Osteoblast (primary cell): ENCODE data around the gene NSUN5. TPM values are rescaled to one million over a fixed set of nuclear protein-coding genes. Genes with fewer than 3 reads are reported as not detected.
"Not testable (repeated sequence)": the region's sequence is repeated elsewhere in the genome, so short reads cannot be mapped to it uniquely, and the experiment has no call there.

Experiments used
- DNase-seq: peaks from one replicate; pipeline ENCODE4 v3.0.0; 2011; ENCODE audit warnings: low spot score, mixed read lengths; ENCODE audit not compliant: insufficient read length; ENCODE audit errors: missing footprints
- H2AFZ ChIP-seq: 2 replicates; pipeline ENCODE4 v1.6.0; 2011; ENCODE audit warnings: mild to moderate bottlenecking, low read length
- H3K27ac ChIP-seq: 2 replicates; pipeline ENCODE4 v1.5.1; 2011; ENCODE audit warnings: mild to moderate bottlenecking, low read depth, low read length, moderate library complexity
- H3K27me3 ChIP-seq: 2 replicates; pipeline ENCODE4 v1.6.0; 2012; ENCODE audit warnings: mild to moderate bottlenecking, control low read depth, inconsistent platforms, low read length, moderate library complexity; ENCODE audit not compliant: insufficient read depth
- H3K36me3 ChIP-seq: 2 replicates; pipeline ENCODE4 v1.5.1; 2011; ENCODE audit warnings: mild to moderate bottlenecking, low read length, control low read depth, moderate library complexity; ENCODE audit not compliant: insufficient read depth
- H3K4me1 ChIP-seq: 2 replicates; pipeline ENCODE4 v1.5.1; 2011; ENCODE audit warnings: mild to moderate bottlenecking, low read length, control low read depth, moderate library complexity; ENCODE audit not compliant: insufficient read depth
- H3K4me2 ChIP-seq: 2 replicates; pipeline ENCODE4 v1.6.0; 2011; ENCODE audit warnings: mild to moderate bottlenecking, low read length; ENCODE audit not compliant: insufficient read depth
- H3K4me3 ChIP-seq: fragments of 200-600 bp; sonication (generic); 3 replicates; pipeline ENCODE4 v1.5.1; 2012; ENCODE audit warnings: mild to moderate bottlenecking, low read length, inconsistent platforms; ENCODE audit not compliant: insufficient read depth
- H3K79me2 ChIP-seq: 2 replicates; pipeline ENCODE4 v1.6.0; 2012; ENCODE audit warnings: mild to moderate bottlenecking, low read length, control low read depth, inconsistent platforms; ENCODE audit not compliant: insufficient read depth
- H3K9me3 ChIP-seq: 2 replicates; pipeline ENCODE4 v1.5.1; 2011; ENCODE audit warnings: low read depth, low read length, control low read depth
- H4K20me1 ChIP-seq: 2 replicates; pipeline ENCODE4 v1.6.0; 2012; ENCODE audit warnings: mild to moderate bottlenecking, low read length, control low read depth; ENCODE audit not compliant: insufficient read depth
- CTCF ChIP-seq: IDR thresholded peaks from 2 replicates; pipeline ENCODE4 v1.5.1; 2011; ENCODE audit warnings: mild to moderate bottlenecking, low read depth, low read length, moderate library complexity; ENCODE audit errors: extremely low read depth
- total RNA-seq: library from RNA; depleted of rRNA; stranded (reverse); fragments of >200 nt; gene quantifications from 2 replicates; pipeline ENCODE4 v1.2.3, GENCODE V29; 2012

The NSUN5 gene
- total RNA-seq, 1 donor, result 17.0 TPM

GRCh38 chr7:73303546-73303945 is 5.1 kb downstream of the NSUN5 start:
- H3K79me2 ChIP-seq, result peaks cover 2% of the 10 kb centered on the region
- H3K4me1 ChIP-seq, result peaks cover 2% of the 10 kb centered on the region
- no peak overlapping the region for H3K27ac ChIP-seq
- H4K20me1 ChIP-seq, result no peaks in the 10 kb centered on the region
- no peak overlapping the region for H3K4me3 ChIP-seq
- no peak for DNase-seq
- no peak for TF ChIP-seq CTCF
- no peak overlapping the region for H3K4me2 ChIP-seq
- H3K36me3 ChIP-seq, result peaks cover 8% of the 10 kb centered on the region
- H3K9me3 ChIP-seq, result no peaks in the 10 kb centered on the region
- no peak overlapping the region for H2AFZ ChIP-seq
- no peaks in the 10 kb centered on the region for H3K27me3 ChIP-seq

- not testable (repeated sequence) for H3K4me2 ChIP-seq, H3K36me3 ChIP-seq, H3K4me1 ChIP-seq, H4K20me1 ChIP-seq, H3K79me2 ChIP-seq, H3K4me3 ChIP-seq, H3K27ac ChIP-seq, H3K9me3 ChIP-seq, H2AFZ ChIP-seq, H3K27me3 ChIP-seq, DNase-seq
Measured at GRCh38 chr7:73302846-73303245, 5.8 kb downstream of the NSUN5 start.

GRCh38 chr7:73301108-73301507 is 7.5 kb downstream of the NSUN5 start:
- H3K4me2 ChIP-seq, DNase-seq, H3K27ac ChIP-seq, H4K20me1 ChIP-seq, H3K79me2 ChIP-seq, H3K27me3 ChIP-seq, H2AFZ ChIP-seq, H3K9me3 ChIP-seq, H3K4me3 ChIP-seq, H3K4me1 ChIP-seq, H3K36me3 ChIP-seq: not testable (repeated sequence)

GRCh38 chr7:73299812-73300211 is 8.8 kb downstream of the NSUN5 start:
- not testable (repeated sequence) for H3K36me3 ChIP-seq, H2AFZ ChIP-seq, H3K4me1 ChIP-seq, H3K4me3 ChIP-seq, H4K20me1 ChIP-seq, H3K27me3 ChIP-seq, H3K4me2 ChIP-seq, H3K27ac ChIP-seq, H3K9me3 ChIP-seq, H3K79me2 ChIP-seq, DNase-seq

- not testable (repeated sequence) for H3K79me2 ChIP-seq, H3K4me1 ChIP-seq, H3K9me3 ChIP-seq, H3K4me2 ChIP-seq, H4K20me1 ChIP-seq, H3K4me3 ChIP-seq, H3K36me3 ChIP-seq, DNase-seq, H3K27me3 ChIP-seq, H3K27ac ChIP-seq, H2AFZ ChIP-seq
Measured at GRCh38 chr7:73297706-73298105, 10.9 kb downstream of the NSUN5 start.

- H3K27me3 ChIP-seq, H3K79me2 ChIP-seq, H3K4me3 ChIP-seq, H3K36me3 ChIP-seq, H3K4me2 ChIP-seq, H3K9me3 ChIP-seq, H3K4me1 ChIP-seq, DNase-seq, H3K27ac ChIP-seq, H2AFZ ChIP-seq, H4K20me1 ChIP-seq: not testable (repeated sequence)
Measured at GRCh38 chr7:73297235-73297634, 11.4 kb downstream of the NSUN5 start.

GRCh38 chr7:73277210-73277609 is 31.4 kb downstream of the NSUN5 start:
- not testable (repeated sequence) for H3K27ac ChIP-seq, H3K4me3 ChIP-seq, H3K9me3 ChIP-seq, H3K79me2 ChIP-seq, H3K36me3 ChIP-seq, H3K4me1 ChIP-seq, DNase-seq, H2AFZ ChIP-seq, H4K20me1 ChIP-seq, H3K4me2 ChIP-seq, H3K27me3 ChIP-seq

GRCh38 chr7:73267813-73268212 is 40.8 kb downstream of the NSUN5 start:
- H3K36me3 ChIP-seq, DNase-seq, H3K27ac ChIP-seq, H3K27me3 ChIP-seq, H3K9me3 ChIP-seq, H3K4me1 ChIP-seq, H3K4me2 ChIP-seq, H4K20me1 ChIP-seq, H2AFZ ChIP-seq, H3K79me2 ChIP-seq, H3K4me3 ChIP-seq: not testable (repeated sequence)
